Fibroblast of lung (primary cell): ENCODE results near the gene FTO. TPM values are rescaled to one million over a fixed set of nuclear protein-coding genes. Genes with fewer than 3 reads are reported as not detected.

Source experiments
- DNase-seq, 2 donors: peaks; one replicate each; pipeline versions ENCODE4 v3.0.0 to v3.0.0-alpha.2; 2010; ENCODE audit warnings: low read depth in 2 of 2
- H2AFZ ChIP-seq: 2 replicates; pipeline ENCODE4 v1.5.1; 2012; ENCODE audit warnings: low read length, control low read depth, inconsistent platforms
- H3K27ac ChIP-seq: 2 replicates; pipeline ENCODE4 v1.5.1; 2011; ENCODE audit warnings: low read length, control low read depth; ENCODE audit not compliant: insufficient read depth
- H3K27me3 ChIP-seq: 2 replicates; pipeline ENCODE4 v1.5.1; 2011; ENCODE audit warnings: mild to moderate bottlenecking, low read length; ENCODE audit not compliant: control insufficient read depth, insufficient read depth
- H3K36me3 ChIP-seq: 2 replicates; pipeline ENCODE4 v1.5.1; 2011; ENCODE audit warnings: low read length; ENCODE audit not compliant: control insufficient read depth, insufficient read depth
- H3K4me1 ChIP-seq: 2 replicates; pipeline ENCODE4 v1.5.1; 2011; ENCODE audit warnings: low read length; ENCODE audit not compliant: control insufficient read depth, insufficient read depth; ENCODE audit errors: extremely low read depth
- H3K4me2 ChIP-seq: 2 replicates; pipeline ENCODE4 v1.5.1; 2011; ENCODE audit warnings: low read length, control low read depth; ENCODE audit not compliant: insufficient read depth; ENCODE audit errors: extremely low read depth
- H3K4me3 ChIP-seq, 4 experiments: fragments of 200-600 bp in 1 of 4; sonication (generic) in 1 of 4; replicated peaks in 1 of 4; 2 replicates each; pipeline ENCODE4 v1.5.1; 2011 to 2016; ENCODE audit warnings: low read length in 4 of 4, low read depth in 3 of 4, mild to moderate bottlenecking in 3 of 4, control low read depth in 2 of 4, inconsistent platforms in 1 of 4, mixed read lengths in 1 of 4; ENCODE audit not compliant: insufficient read depth in 1 of 4; ENCODE audit errors: control extremely low read depth in 1 of 4
- H3K79me2 ChIP-seq: 2 replicates; pipeline ENCODE4 v1.5.1; 2012; ENCODE audit warnings: mild to moderate bottlenecking, low read length, inconsistent platforms; ENCODE audit not compliant: control insufficient read depth, insufficient read depth
- H3K9ac ChIP-seq: 2 replicates; pipeline ENCODE4 v1.5.1; 2011; ENCODE audit warnings: mild to moderate bottlenecking, low read length, control low read depth; ENCODE audit not compliant: insufficient read depth
- H3K9me3 ChIP-seq: 2 replicates; pipeline ENCODE4 v1.5.1; 2012; ENCODE audit warnings: low read depth, low read length; ENCODE audit not compliant: control insufficient read depth, insufficient read depth
- H4K20me1 ChIP-seq: 2 replicates; pipeline ENCODE4 v1.5.1; 2011; ENCODE audit warnings: low read length; ENCODE audit not compliant: control insufficient read depth, insufficient read depth; ENCODE audit errors: extremely low read depth
- EZH2 ChIP-seq: IDR thresholded peaks from 2 replicates; pipeline ENCODE4 v1.5.1; 2012; ENCODE audit warnings: low read length, control low read depth, mild to moderate bottlenecking; ENCODE audit errors: missing control alignments
- polyA plus RNA-seq, 2 donors: library from polyadenylated mRNA; depleted of rRNA in 1 of 2; stranded (reverse) in 1 of 2; unstranded in 1 of 2; fragments of >200 nt; gene quantifications; 2 replicates each; pipeline ENCODE4 v1.2.1, GENCODE V29; 2011 to 2012; ENCODE audit warnings: missing spikeins in 1 of 2
- total RNA-seq: library from RNA; depleted of rRNA; stranded (reverse); fragments of >200 nt; gene quantifications from 2 replicates; pipeline ENCODE4 v1.2.1, GENCODE V29; 2014
- TF ChIP-seq, protein P1 (sequence below), 2 donors: IDR thresholded peaks in 1 of 2; conservative IDR thresholded peaks in 1 of 2; 1 replicate in 1 of 2; 2 replicates in 1 of 2; pipeline ENCODE4 v1.5.1; 2011 to 2012; ENCODE audit warnings: low read length in 2 of 2, control low read depth in 1 of 2, inconsistent platforms in 1 of 2, low read depth in 1 of 2, mild to moderate bottlenecking in 1 of 2

Gene FTO
- total and polyA plus RNA-seq, 2 donors (not counting 1 experiment from before 2014, with no cell fraction given), result 61.1 to 97.6 TPM

DNA sequence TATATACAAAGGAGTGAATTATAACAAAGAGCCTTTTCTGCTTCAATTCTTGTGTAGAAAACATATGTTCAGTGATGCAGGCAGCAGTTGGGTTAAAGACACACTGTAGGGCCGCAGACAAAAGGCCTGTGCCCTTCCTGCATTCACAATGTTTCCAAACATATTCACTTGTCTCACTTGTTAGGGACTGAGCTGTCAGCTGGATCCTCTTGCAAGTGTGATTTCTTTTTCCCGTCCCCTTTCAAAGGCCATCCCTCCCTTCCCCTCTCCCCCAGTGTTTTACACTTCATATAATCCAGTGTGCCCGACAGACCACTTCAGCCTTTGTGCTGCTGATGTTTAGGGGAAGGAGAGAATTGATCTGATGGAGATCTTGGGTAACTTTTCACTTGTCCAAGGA is 217.0 kb downstream of the FTO start:
- Histone ChIP-seq H3K27ac (no peak overlapping the region), H3K9me3 (no peaks in the 10 kb centered on the region), H3K36me3 (no peaks in the 10 kb centered on the region), H3K79me2 (no peaks in the 10 kb centered on the region), H3K4me2 (no peak overlapping the region), H2AFZ (no peak overlapping the region), H3K4me1 (no peaks in the 10 kb centered on the region), H3K9ac (no peak overlapping the region), H4K20me1 (no peaks in the 10 kb centered on the region), H3K4me3 (no peak overlapping the region), H3K27me3 (no peaks in the 10 kb centered on the region)
- DNase-seq, result no peak
- no peak for TF ChIP-seq EZH2
- TF ChIP-seq, protein P1, sequence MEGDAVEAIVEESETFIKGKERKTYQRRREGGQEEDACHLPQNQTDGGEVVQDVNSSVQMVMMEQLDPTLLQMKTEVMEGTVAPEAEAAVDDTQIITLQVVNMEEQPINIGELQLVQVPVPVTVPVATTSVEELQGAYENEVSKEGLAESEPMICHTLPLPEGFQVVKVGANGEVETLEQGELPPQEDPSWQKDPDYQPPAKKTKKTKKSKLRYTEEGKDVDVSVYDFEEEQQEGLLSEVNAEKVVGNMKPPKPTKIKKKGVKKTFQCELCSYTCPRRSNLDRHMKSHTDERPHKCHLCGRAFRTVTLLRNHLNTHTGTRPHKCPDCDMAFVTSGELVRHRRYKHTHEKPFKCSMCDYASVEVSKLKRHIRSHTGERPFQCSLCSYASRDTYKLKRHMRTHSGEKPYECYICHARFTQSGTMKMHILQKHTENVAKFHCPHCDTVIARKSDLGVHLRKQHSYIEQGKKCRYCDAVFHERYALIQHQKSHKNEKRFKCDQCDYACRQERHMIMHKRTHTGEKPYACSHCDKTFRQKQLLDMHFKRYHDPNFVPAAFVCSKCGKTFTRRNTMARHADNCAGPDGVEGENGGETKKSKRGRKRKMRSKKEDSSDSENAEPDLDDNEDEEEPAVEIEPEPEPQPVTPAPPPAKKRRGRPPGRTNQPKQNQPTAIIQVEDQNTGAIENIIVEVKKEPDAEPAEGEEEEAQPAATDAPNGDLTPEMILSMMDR (conservative IDR thresholded peaks at IDR 0.05 in 1 of 2, IDR thresholded peaks at IDR 0.05 in 1 of 2; ENCODE audit: low read depth in 1 of 2, low read length in 2 of 2), result no peak

DNA sequence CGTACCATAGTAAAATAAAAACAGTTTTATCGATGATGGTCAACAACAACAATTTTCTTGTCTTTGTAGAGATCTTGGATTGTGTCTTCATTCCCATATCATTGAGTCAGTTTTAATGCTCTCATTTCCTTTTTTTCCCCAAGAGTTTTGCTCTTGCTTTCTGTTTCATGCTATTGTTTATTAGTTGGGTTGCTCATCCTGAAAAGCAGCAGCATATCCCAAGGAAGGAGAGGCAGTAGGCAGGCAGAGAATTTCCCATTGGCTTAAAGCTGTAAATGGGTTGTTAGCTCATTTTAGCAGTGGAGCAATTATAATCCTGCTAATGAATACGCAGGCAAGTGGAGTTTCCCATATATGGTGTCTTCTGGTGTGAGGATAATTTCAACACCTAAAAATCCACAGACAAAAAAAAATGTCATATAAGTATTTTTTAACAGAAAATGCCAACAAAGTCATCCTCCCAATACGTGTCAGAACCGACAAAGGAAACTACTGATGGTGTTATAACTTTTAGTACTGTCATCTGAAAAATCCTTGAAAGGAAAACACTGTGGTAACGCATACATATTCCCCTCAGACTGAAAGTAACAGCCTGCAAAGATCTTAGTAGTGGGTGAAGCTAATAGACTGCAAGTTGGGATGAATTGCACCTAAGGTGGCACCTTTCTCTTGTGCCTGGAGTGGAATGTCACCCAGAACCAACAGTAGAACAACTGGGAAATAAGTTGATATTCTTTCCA is 218.3 kb downstream of the FTO start:
- no peaks in the 10 kb centered on the region for H3K36me3 ChIP-seq
- H2AFZ ChIP-seq, result no peak overlapping the region
- H3K4me3 ChIP-seq, result no peak overlapping the region
- no peaks in the 10 kb centered on the region for H3K9me3 ChIP-seq
- H3K9ac ChIP-seq, result no peak overlapping the region
- no peaks in the 10 kb centered on the region for H3K27me3 ChIP-seq
- no peaks in the 10 kb centered on the region for H4K20me1 ChIP-seq
- no peak for TF ChIP-seq EZH2
- TF ChIP-seq, protein P1 (conservative IDR thresholded peaks at IDR 0.05 in 1 of 2, IDR thresholded peaks at IDR 0.05 in 1 of 2; ENCODE audit: low read depth in 1 of 2, low read length in 2 of 2), result no peak
- no peak overlapping the region for H3K4me2 ChIP-seq
- no peak for DNase-seq
- H3K4me1 ChIP-seq, result no peaks in the 10 kb centered on the region
- H3K79me2 ChIP-seq, result no peaks in the 10 kb centered on the region
- H3K27ac ChIP-seq, result no peak overlapping the region

DNA sequence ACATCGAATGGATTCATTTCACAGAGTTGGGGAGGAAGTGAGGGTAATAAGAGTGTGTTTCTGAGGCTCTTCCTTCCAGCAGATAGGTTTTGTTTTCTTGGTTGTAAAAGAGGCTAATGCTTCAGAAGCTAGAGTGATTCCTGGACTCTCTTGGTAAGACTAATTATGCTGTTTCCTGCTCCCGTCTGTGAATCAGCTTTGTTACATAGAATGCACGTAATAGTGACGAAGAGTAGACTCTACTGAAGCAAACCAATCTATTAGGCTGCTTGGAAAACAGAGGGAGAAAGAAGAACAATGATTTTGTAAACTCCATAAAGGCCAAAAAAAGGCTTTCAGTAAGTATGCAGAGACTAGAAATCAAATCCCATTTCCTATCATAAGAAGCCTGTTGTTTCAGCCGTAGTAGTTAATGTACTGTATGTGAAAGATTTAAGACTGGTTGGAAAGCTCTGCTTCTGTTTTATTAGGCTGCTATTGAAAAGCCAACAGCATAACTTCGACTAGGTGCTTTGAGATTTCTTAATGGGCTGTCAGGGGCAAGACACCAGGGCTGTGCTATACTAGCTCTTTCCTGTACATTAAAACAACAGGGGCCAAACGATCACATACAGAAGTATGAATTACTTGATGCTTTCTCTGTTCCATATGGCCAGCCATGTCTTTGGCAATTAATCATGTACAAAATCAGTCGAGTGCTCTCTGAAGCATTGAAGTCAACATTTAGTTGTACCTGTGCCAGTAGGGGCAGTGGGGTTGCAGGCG is 219.0 kb downstream of the FTO start:
- TF ChIP-seq, protein P1 (conservative IDR thresholded peaks at IDR 0.05 in 1 of 2, IDR thresholded peaks at IDR 0.05 in 1 of 2; ENCODE audit: low read depth in 1 of 2, low read length in 2 of 2), result no peak
- TF ChIP-seq EZH2, result no peak
- H3K4me2 ChIP-seq, result no peak overlapping the region
- DNase-seq, result peak; percentile 50 to 53
- no peaks in the 10 kb centered on the region for H3K4me1 ChIP-seq
- H2AFZ ChIP-seq, result no peak overlapping the region
- no peak overlapping the region for H3K27ac ChIP-seq
- no peaks in the 10 kb centered on the region for H3K79me2 ChIP-seq
- H3K27me3 ChIP-seq, result no peaks in the 10 kb centered on the region
- no peaks in the 10 kb centered on the region for H3K36me3 ChIP-seq
- H3K9me3 ChIP-seq, result no peaks in the 10 kb centered on the region
- no peaks in the 10 kb centered on the region for H4K20me1 ChIP-seq
- no peak overlapping the region for H3K4me3 ChIP-seq
- H3K9ac ChIP-seq, result no peak overlapping the region
